22Rv1 (cell line): ENCODE measurements around the gene SERP2.
A peak's percentile ranks its signal among the peaks of the same experiment; 100 is the strongest.

Source experiments
- H3K27ac ChIP-seq: fragments of 450-650 bp; 2 replicates; pipeline ENCODE4 v1.5.1; 2017
- CTCF ChIP-seq: fragments of 450-650 bp; IDR thresholded peaks from 2 replicates; pipeline ENCODE4 v1.5.1; 2017; ENCODE audit warnings: mild to moderate bottlenecking
- ZFX ChIP-seq: fragments of 450-650 bp; IDR thresholded peaks from 2 replicates; pipeline ENCODE4 v1.6.1; 2017; ENCODE audit warnings: antibody characterized with exemption, borderline replicate concordance

Gene SERP2

GRCh38 chr13:44425041-44425814 lies 51.6 kb downstream of the SERP2 start:
- no peak overlapping the region for H3K27ac ChIP-seq
- TF ChIP-seq ZFX (no peak), CTCF (no peak)

- H3K27ac ChIP-seq, result no peak overlapping the region
- no peak for TF ChIP-seq ZFX
- no peak for TF ChIP-seq CTCF
Measured at GRCh38 chr13:44425815-44426078, 52.1 kb downstream of the SERP2 start.

- no peak for TF ChIP-seq CTCF
- TF ChIP-seq ZFX, result no peak
Measured at GRCh38 chr13:44426461-44426860, 52.8 kb downstream of the SERP2 start.

GRCh38 chr13:44429311-44429710 lies 55.7 kb downstream of the SERP2 start:
- no peak overlapping the region for H3K27ac ChIP-seq
- no peak for TF ChIP-seq CTCF

More at GRCh38 chr13:44426461-44426860, 52.8 kb downstream of the SERP2 start:
- H3K27ac ChIP-seq, result no peak overlapping the region

GRCh38 chr13:44431150-44431549 lies 57.5 kb downstream of the SERP2 start:
- TF ChIP-seq ZFX (no peak), CTCF (0 out of 2 replicates have a peak, but pooled peaks have one; percentile 3)
- H3K27ac ChIP-seq, result peak overlapping the region; percentile 64

- TF ChIP-seq ZFX, result no peak
- peak overlapping the region; percentile 97 for H3K27ac ChIP-seq
Measured at GRCh38 chr13:44432650-44433049, 59.0 kb downstream of the SERP2 start.

- peak overlapping the region; percentile 97 for H3K27ac ChIP-seq
- TF ChIP-seq CTCF (no peak), ZFX (no peak)
Measured at GRCh38 chr13:44433863-44434765, 60.5 kb downstream of the SERP2 start.
